Activated CD8-positive, alpha-beta memory T cell treated with anti-CD3 and anti-CD28 coated beads, Interleukin-2, amount 10 ng/mL, durations not matched to agents 7 days and 5 days (primary cell): ENCODE data around the gene COPZ1. TPM values are rescaled to one million over a fixed set of nuclear protein-coding genes. Genes with fewer than 3 reads are reported as not detected.
"Not testable (repeated sequence)": the region's sequence is repeated elsewhere in the genome, so short reads cannot be mapped to it uniquely, and the experiment has no call there.

Experiments used
- ATAC-seq: fragments of 150-1000 bp; cut with Tn5 transposase; one replicate; pipeline ENCODE4 v1.10.0; 2021; ENCODE audit warnings: moderate library complexity
- CTCF ChIA-PET: fragments of 350-600 bp; sonication (Branson Sonifier 250); formaldehyde crosslinking; loops from one replicate; lab custom pipeline; 2021; ENCODE audit warnings: antibody characterized with exemption; lab: Charles Lee
- DNase-seq: peaks from one replicate; pipeline ENCODE4 v3.0.0-alpha.2; 2020
- H3K27ac Mint-ChIP-seq: one replicate; pipeline ENCODE4 v1.8.0; 2021; ENCODE audit warnings: mild to moderate bottlenecking, mixed read lengths
- H3K27me3 Mint-ChIP-seq: one replicate; pipeline ENCODE4 v1.8.0; 2021; ENCODE audit warnings: mixed read lengths
- H3K36me3 Mint-ChIP-seq: one replicate; pipeline ENCODE4 v1.8.0; 2021; ENCODE audit warnings: mild to moderate bottlenecking, mixed read lengths
- H3K4me1 Mint-ChIP-seq: one replicate; pipeline ENCODE4 v1.8.0; 2021; ENCODE audit warnings: mixed read lengths
- H3K4me3 Mint-ChIP-seq: one replicate; pipeline ENCODE4 v1.8.0; 2021; ENCODE audit warnings: mild to moderate bottlenecking, moderate library complexity, mixed read lengths
- H3K9me3 Mint-ChIP-seq: one replicate; pipeline ENCODE4 v1.8.0; 2022; ENCODE audit warnings: low read depth, mixed read lengths
- total RNA-seq, 2 experiments: library from RNA; stranded (reverse); gene quantifications; one replicate each; pipeline ENCODE4 v1.2.3, GENCODE V29; 2021

COPZ1 gene, protein sequence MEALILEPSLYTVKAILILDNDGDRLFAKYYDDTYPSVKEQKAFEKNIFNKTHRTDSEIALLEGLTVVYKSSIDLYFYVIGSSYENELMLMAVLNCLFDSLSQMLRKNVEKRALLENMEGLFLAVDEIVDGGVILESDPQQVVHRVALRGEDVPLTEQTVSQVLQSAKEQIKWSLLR
- 100 to 1,000 TPM in 1 of 2 experiments, 10 to 100 TPM in 1; 90.8 to 104 TPM for total RNA-seq

DNA sequence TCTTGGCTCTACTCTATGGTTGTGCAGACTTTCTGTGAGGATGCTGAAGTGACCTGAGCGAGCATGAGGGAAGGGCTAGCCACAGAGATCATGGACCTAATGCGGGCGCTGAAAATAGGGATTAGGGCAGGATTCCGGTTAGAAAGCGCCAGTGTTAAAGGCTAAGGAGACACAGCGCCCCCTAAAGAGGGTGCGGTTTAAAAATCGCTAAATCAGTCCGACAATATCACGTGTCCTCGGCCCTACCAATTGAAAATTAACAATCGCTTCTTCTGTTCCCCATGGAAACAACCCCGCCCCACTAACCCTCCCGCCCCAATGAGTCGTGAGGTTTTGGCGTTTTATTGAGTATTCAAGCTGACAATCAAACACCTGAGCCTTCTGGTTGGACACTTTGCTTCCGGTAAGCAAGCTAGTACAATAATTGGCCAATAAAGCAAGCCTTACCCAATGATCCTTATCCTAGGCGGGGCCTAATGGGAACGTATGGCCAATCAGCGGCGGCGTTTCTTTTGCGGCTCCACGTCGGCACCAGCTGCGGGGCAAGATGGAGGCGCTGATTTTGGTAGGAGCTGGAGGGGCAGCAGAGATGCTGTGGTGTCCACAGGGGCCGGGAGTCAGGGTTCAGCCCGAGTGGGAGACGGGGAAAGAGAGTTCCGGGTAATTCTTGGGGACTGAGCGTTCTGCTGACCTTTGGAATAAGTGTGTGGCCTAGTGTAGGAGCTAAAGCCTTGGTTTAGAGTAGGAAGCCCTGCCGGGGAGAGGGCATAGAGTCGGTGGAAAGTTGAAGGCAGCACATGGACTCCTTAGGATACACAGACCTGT is at the start of gene COPZ1:
Gene COPZ1 (plus strand): TSS at position 515 of the 825 bp plus-strand sequence. CDS start 33 bp downstream, at position 548.
- peak within 1 kb of the TSS; percentile 91 for H3K27ac Mint-ChIP-seq
- H3K36me3 Mint-ChIP-seq = peaks cover 1% of the 10 kb centered on the region
- peaks cover 31% of the 10 kb centered on the region for H3K4me1 Mint-ChIP-seq
- CTCF ChIA-PET = interaction anchor here (0.6 to 7.1 kb wide), 33 partner anchors 8 to 176 kb away, joined by 3 to 53 read pairs (median 4); partner anchors contain the start of gene HNRNPA1
- peak within 1 kb of the TSS; percentile 93 for H3K4me3 Mint-ChIP-seq
- no peaks in the 10 kb centered on the region for H3K9me3 Mint-ChIP-seq
- DNase-seq (peak; percentile 99), ATAC-seq (peak; percentile 99)
- H3K27me3 Mint-ChIP-seq = no peaks in the 10 kb centered on the region

DNA sequence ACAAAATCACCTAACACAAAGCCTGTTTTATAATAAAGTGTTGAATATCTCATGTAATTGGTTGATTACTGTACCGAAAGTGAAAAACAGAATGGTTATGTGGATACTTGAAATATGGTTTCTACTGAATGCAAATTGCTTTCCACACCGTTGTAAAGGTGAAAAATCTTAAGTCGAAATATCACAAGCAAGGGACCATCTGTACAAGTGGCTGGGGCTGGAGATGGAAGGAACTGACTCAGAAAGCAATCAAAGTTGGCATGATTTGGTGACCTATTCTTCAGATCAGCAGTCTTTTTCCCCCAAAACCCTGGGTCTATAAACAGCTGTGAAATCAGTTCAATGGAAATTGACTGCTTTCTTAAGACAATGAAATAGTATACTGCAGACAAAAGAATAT is 48.6 kb upstream of the COPZ1 start:
- no peaks in the 10 kb centered on the region for H3K9me3 Mint-ChIP-seq
- peak overlapping the region; percentile 48 for H3K27ac Mint-ChIP-seq
- H3K4me1 Mint-ChIP-seq = peaks cover 57% of the 10 kb centered on the region
- no peak for ATAC-seq
- no peak overlapping the region for H3K4me3 Mint-ChIP-seq
- CTCF ChIA-PET = interaction anchor here (0.6 to 2.0 kb wide), 5 partner anchors 12 to 92 kb away, joined by 3 to 7 read pairs (median 3); no protein-coding TSS in a partner anchor
- H3K27me3 Mint-ChIP-seq = no peaks in the 10 kb centered on the region
- peaks cover 36% of the 10 kb centered on the region for H3K36me3 Mint-ChIP-seq
- no peak for DNase-seq

DNA sequence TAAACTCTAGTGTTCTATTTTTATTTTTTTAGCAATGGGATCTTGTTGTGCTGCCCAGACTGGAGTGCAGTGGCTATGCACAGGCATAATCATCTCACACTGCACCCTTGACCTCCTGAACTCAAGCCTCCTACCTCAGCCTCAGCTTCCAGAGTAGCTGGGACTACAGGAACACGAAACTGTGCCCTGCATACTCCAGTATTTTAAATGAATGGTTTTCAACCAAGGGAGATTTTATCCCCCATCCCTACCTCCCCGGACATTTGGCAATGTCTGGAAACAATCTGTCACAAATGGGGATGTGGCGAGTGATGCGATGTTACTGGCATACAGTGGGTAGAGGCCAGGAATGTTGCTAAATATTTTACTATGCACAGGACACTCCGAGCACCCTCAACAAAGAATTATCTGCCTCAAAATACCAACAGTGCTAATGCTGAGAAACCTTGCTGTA is 47.1 kb upstream of the COPZ1 start:
- Mint-ChIP-seq H3K4me3 (no peak overlapping the region), H3K36me3 (peaks cover 34% of the 10 kb centered on the region), H3K4me1 (peaks cover 51% of the 10 kb centered on the region), H3K9me3 (no peaks in the 10 kb centered on the region), H3K27me3 (no peaks in the 10 kb centered on the region), H3K27ac (peak overlapping the region; percentile 66)
- CTCF ChIA-PET = interaction anchor here (1.3 to 2.0 kb wide), 2 partner anchors 26 to 70 kb away, joined by 3 to 7 read pairs; no protein-coding TSS in a partner anchor
- no peak for ATAC-seq
- DNase-seq = no peak

DNA sequence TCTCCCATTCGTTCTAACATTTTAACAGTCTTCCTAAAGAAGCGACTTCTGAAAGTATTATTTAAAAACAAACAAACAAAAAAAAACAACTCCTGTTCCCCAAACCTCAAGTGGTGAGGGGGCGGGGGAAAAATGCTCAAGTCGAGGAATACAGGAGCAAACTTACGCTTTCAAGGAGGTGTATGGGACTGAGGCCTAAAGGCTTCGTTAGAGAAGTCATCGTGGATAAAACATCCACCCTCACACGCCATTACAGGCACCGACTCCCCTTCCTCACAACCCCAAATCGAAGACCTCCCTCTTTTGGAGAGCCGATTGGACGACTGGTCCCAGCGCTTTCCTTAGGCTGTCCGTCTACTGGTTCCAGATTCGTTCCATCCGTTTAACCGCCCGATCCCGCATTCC is 45.7 kb upstream of the COPZ1 start:
- no peak for ATAC-seq
- Mint-ChIP-seq H3K27ac (no peak overlapping the region), H3K4me3 (no peak overlapping the region), H3K9me3 (no peaks in the 10 kb centered on the region), H3K4me1 (peaks cover 53% of the 10 kb centered on the region), H3K36me3 (peaks cover 25% of the 10 kb centered on the region), H3K27me3 (no peaks in the 10 kb centered on the region)
- CTCF ChIA-PET = interaction anchor here (0.7 to 3.8 kb wide), 8 partner anchors 15 to 100 kb away, joined by 3 to 19 read pairs (median 5); partner anchors contain the start of gene COPZ1
- DNase-seq = no peak

DNA sequence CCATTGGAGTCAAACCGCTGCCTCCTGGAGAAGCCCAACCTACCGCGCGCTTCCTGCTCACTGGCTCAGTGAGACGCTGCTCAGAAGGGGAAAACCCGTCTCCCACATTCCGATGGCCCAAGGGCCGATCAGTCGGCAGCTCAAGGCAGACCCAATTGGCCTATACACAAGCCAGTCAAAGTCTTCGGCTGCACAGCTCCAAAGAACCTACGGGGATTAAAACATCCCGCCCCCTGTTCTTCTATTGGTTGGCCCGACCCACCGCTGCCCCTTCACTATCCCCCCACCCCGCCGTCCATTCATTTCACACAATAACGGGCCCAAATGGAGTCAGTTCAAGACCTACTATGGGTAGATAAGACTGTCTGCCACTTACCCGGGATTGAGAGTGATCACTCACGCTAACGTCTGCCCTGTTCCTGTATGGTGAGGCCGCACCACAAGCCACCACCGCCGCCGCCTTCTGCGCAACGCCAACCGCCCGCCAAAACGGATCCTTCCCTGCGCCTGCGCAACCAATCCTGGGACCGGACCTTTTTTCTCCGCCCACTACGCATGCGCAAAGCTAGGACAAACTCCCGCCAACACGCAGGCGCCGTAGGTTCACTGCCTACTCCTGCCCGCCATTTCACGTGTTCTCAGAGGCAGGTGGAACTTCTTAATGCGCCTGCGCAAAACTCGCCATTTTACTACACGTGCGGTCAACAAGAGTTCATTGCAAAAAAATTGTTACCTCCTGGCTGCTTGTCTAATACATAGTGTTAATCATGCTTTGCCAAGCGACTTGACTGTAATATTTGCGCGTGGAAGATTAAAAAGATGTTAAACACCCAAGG is 45.1 kb upstream of the COPZ1 start, which contains the start of gene CBX5:
Gene CBX5 (minus strand): TSS at position 491 of the 836 bp plus-strand sequence. CDS start 22,472 bp downstream, outside the sequence.
- Mint-ChIP-seq H3K4me1 (peaks cover 56% of the 10 kb centered on the region), H3K4me3 (no peak within 1 kb of the TSS), H3K27ac (no peak within 1 kb of the TSS), H3K9me3 (no peaks in the 10 kb centered on the region), H3K36me3 (peaks cover 25% of the 10 kb centered on the region), H3K27me3 (no peaks in the 10 kb centered on the region)
- DNase-seq (peak; percentile 100), ATAC-seq (peak; percentile 75)
- CTCF ChIA-PET = interaction anchor here (0.7 to 3.8 kb wide), 14 partner anchors 8 to 100 kb away, joined by 3 to 19 read pairs (median 4); partner anchors contain the start of gene COPZ1

DNA sequence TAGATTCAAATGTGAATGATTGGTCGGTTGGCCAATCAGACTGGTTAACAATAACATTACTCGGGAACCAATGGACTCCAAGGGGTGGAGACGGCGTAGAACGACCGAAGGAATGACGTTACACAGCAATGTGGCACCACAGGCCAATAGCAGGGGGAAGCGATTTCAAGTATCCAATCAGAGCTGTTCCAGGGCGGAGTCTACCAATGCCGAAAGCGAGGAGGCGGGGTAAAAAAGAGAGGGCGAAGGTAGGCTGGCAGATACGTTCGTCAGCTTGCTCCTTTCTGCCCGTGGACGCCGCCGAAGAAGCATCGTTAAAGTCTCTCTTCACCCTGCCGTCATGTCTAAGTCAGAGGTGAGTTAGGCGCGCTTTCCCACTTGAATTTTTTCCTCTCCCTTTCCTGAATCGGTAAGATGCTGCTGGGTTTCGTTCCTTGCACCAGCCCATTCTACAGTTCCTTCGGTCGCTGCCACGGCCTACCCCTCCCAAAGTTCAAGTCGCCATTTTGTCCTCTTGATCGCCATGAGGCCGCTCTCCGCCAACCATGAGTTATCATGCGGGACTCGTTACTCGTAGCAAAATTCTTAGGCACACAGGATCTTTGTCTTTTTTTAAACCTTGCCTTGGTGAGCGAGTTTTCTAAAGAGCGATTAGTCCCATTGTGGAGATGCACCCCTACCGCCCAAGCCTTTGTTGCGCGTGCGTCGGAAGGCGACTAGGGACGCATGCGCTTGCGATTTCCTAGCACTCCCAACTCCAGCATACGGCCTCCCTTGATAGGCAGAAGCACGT is 44.3 kb upstream of the COPZ1 start, which contains the start of gene HNRNPA1:
Gene HNRNPA1 (plus strand): TSS at position 259 of the 793 bp plus-strand sequence. CDS start 82 bp downstream, at position 341.
- H3K4me3 Mint-ChIP-seq = no peak within 1 kb of the TSS
- H3K9me3 Mint-ChIP-seq = no peaks in the 10 kb centered on the region
- H3K36me3 Mint-ChIP-seq = peaks cover 30% of the 10 kb centered on the region
- peak; percentile 99 for DNase-seq
- H3K27ac Mint-ChIP-seq = no peak within 1 kb of the TSS
- ATAC-seq = peak; percentile 86
- H3K27me3 Mint-ChIP-seq = no peaks in the 10 kb centered on the region
- CTCF ChIA-PET = interaction anchor here (0.7 to 3.8 kb wide), 12 partner anchors 9 to 99 kb away, joined by 3 to 19 read pairs (median 4); partner anchors contain the start of gene COPZ1
- H3K4me1 Mint-ChIP-seq = peaks cover 56% of the 10 kb centered on the region

DNA sequence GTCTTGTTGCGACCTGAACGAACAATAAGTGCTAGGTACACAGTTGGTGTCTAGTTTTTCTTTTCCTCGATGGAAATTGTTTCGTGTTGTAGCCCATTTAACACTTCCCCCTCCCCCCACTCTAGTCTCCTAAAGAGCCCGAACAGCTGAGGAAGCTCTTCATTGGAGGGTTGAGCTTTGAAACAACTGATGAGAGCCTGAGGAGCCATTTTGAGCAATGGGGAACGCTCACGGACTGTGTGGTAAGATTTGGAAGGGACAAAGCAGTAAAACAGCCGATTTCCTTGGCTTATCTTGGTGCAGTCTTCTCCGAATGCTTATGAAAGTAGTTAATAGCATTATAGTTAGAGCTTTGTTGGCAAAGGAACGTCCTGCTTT is 43.7 kb upstream of the COPZ1 start:
- CTCF ChIA-PET = interaction anchor here (1.1 to 3.8 kb wide), 5 partner anchors 9 to 87 kb away, joined by 3 to 19 read pairs (median 9); no protein-coding TSS in a partner anchor
- DNase-seq, H3K27me3 Mint-ChIP-seq, H3K27ac Mint-ChIP-seq, ATAC-seq, H3K4me3 Mint-ChIP-seq, H3K9me3 Mint-ChIP-seq: not testable (repeated sequence)
- Mint-ChIP-seq H3K36me3 (peaks cover 31% of the 10 kb centered on the region), H3K4me1 (peaks cover 56% of the 10 kb centered on the region)

DNA sequence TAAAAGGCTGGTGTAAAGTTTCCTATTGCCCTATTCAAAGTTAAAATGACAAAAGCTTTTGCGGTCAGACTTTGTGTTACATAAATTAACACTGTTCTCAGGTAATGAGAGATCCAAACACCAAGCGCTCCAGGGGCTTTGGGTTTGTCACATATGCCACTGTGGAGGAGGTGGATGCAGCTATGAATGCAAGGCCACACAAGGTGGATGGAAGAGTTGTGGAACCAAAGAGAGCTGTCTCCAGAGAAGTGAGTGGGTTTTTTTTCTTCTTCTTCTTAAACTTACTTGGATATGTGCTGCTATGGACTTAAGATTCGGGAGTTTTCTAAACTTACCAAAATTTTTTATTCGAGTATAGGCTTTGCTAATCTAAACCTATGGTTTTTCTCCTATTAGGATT is 43.2 kb upstream of the COPZ1 start:
- not testable (repeated sequence) for H3K9me3 Mint-ChIP-seq, H3K27ac Mint-ChIP-seq, ATAC-seq, DNase-seq, H3K27me3 Mint-ChIP-seq, H3K4me3 Mint-ChIP-seq
- CTCF ChIA-PET = interaction anchor here (1.1 to 3.8 kb wide), 4 partner anchors 8 to 87 kb away, joined by 3 to 19 read pairs (median 12); no protein-coding TSS in a partner anchor
- Mint-ChIP-seq H3K36me3 (peaks cover 31% of the 10 kb centered on the region), H3K4me1 (peaks cover 55% of the 10 kb centered on the region)

DNA sequence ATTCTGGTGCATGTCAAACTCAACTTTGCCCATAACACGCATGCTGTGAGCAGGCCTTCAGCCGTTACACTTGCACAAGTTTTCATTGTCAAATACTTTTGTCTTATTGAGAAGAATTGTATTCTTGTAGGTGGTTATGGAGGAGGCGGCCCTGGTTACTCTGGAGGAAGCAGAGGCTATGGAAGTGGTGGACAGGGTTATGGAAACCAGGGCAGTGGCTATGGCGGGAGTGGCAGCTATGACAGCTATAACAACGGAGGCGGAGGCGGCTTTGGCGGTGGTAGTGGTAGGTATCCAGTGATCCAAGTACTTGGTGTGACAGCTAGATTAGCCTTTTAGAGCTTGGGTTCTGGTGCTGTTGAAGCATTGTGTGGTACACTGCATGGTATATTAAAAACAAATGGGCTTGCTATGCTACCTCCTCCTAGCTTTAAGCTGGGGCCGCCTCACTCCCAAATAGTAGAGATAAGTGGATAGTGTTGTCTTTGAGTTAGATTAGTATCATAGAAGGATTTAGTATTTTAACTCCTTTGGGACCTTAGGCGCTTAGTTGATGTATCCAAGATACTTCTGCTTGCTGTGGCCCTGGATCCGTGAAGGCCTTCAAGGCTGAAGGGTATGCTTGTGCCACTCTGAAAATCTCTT is 41.9 kb upstream of the COPZ1 start:
- CTCF ChIA-PET = interaction anchor here (0.9 to 3.1 kb wide), 6 partner anchors 8 to 76 kb away, joined by 3 to 21 read pairs (median 4); no protein-coding TSS in a partner anchor
- ATAC-seq = no peak
- no peaks in the 10 kb centered on the region for H3K27me3 Mint-ChIP-seq
- no peaks in the 10 kb centered on the region for H3K9me3 Mint-ChIP-seq
- H3K36me3 Mint-ChIP-seq = peaks cover 37% of the 10 kb centered on the region
- DNase-seq = peak; percentile 66
- no peak overlapping the region for H3K27ac Mint-ChIP-seq
- peaks cover 46% of the 10 kb centered on the region for H3K4me1 Mint-ChIP-seq
- no peak overlapping the region for H3K4me3 Mint-ChIP-seq

DNA sequence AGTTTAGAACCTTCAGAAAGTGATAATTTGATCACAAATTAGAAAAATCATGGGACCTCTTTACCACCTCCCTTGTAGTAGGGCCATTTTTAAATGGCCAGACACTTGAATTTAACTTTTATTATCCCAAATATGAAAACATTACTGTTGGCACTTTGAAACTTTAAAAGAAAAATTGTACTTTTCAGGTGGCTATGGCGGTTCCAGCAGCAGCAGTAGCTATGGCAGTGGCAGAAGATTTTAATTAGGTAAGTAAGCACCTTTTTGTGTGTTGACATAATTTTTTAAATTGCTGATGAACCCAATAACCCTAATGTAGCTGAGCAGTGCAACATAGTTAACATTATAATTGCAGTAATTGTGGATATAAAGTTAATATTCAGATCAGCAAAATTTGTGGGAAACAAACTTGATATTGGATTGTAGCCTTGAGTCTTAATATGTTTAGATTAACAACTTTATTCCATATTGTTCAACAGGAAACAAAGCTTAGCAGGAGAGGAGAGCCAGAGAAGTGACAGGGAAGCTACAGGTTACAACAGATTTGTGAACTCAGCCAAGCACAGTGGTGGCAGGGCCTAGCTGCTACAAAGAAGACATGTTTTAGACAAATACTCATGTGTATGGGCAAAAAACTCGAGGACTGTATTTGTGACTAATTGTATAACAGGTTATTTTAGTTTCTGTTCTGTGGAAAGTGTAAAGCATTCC is 40.7 kb upstream of the COPZ1 start:
- H3K27ac Mint-ChIP-seq = peak overlapping the region; percentile 64
- H3K36me3 Mint-ChIP-seq = peaks cover 33% of the 10 kb centered on the region
- H3K4me1 Mint-ChIP-seq = peaks cover 43% of the 10 kb centered on the region
- not testable (repeated sequence) for ATAC-seq, H3K9me3 Mint-ChIP-seq, H3K4me3 Mint-ChIP-seq, H3K27me3 Mint-ChIP-seq, DNase-seq
- CTCF ChIA-PET = interaction anchor here (0.7 to 3.1 kb wide), 8 partner anchors 7 to 84 kb away, joined by 3 to 21 read pairs (median 3); no protein-coding TSS in a partner anchor
